OCI-LY1 (cell line): ENCODE results near the gene CLCN6.

Experiments used
- EZH2 ChIP-seq: fragments of 200-600 bp; sonication (generic), shearing (Covaris generic); IDR thresholded peaks from 2 replicates; pipeline ENCODE4 v1.8.0; 2017; ENCODE audit warnings: borderline replicate concordance, mixed run types, mild to moderate bottlenecking, antibody characterized with exemption, low read length, moderate library complexity, mixed read lengths
- TF ChIP-seq, protein P1 (sequence below): fragments of 200-600 bp; sonication (generic), shearing (Covaris generic); IDR thresholded peaks from 2 replicates; pipeline ENCODE4 v1.5.1; 2017; ENCODE audit warnings: mild to moderate bottlenecking, antibody characterized with exemption, low read length, moderate library complexity, mixed read lengths

DNA sequence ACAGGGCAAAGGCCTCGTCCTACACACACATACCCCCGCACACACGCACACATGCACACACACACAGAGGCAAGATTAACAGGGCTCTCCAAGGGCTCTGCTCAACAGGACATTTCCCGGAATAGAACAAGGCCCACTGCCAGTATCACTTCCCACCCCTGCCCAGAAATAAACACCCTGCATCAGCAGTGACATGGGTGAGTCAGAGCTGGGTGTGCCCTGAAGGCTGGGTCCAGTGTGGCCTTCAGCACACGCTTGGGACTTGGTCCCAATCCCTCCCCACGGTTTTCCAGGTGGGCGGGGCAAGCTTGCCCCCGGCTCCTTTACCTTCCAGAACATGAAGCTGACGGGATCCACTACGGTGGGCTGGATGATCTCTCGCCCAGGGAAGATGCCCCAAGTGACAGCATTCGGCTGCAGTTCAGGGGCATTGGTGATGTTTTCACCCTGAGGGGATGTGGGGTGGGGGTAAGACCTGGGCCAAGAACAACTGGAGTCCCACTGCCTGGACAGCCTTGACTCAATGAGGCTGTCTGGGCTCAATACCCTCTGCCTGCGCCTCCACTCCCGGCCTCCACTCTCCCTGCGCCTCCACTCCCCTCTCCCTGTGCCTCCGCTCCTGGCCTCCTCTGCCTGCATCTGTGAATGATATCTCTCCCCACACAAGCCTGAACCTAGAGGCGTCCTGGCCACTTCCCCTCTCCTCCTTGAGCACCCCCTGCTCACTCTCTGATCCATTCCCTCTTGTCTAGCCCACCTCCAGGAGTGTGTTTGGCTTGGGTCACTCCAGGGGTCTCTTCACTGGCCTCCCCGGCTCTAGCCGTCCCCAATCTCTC is 14.9 kb upstream of the CLCN6 start:
- no peak for TF ChIP-seq EZH2
- TF ChIP-seq, protein P1, sequence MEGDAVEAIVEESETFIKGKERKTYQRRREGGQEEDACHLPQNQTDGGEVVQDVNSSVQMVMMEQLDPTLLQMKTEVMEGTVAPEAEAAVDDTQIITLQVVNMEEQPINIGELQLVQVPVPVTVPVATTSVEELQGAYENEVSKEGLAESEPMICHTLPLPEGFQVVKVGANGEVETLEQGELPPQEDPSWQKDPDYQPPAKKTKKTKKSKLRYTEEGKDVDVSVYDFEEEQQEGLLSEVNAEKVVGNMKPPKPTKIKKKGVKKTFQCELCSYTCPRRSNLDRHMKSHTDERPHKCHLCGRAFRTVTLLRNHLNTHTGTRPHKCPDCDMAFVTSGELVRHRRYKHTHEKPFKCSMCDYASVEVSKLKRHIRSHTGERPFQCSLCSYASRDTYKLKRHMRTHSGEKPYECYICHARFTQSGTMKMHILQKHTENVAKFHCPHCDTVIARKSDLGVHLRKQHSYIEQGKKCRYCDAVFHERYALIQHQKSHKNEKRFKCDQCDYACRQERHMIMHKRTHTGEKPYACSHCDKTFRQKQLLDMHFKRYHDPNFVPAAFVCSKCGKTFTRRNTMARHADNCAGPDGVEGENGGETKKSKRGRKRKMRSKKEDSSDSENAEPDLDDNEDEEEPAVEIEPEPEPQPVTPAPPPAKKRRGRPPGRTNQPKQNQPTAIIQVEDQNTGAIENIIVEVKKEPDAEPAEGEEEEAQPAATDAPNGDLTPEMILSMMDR = no peak
